G401 (cell line): ENCODE results near the gene MAP3K15. TPM values are rescaled to one million over a fixed set of nuclear protein-coding genes. Genes with fewer than 3 reads are reported as not detected.
A peak's percentile ranks its signal among the peaks of the same experiment; 100 is the strongest.
"Not testable (repeated sequence)": the region's sequence is repeated elsewhere in the genome, so short reads cannot be mapped to it uniquely, and the experiment has no call there.

Source experiments
- DNase-seq: peaks from one replicate; pipeline ENCODE4 v3.0.0-alpha.2; 2015; ENCODE audit warnings: low spot score
- in situ Hi-C: cut with HindIII; loops from 2 replicates; pipeline ENCODE4 v1.10.0; 2016; ENCODE audit warnings: low sequenced_read_pairs, mixed read lengths
- total RNA-seq: library from RNA; depleted of rRNA; stranded (reverse); fragments of >200 nt; shearing (Covaris generic); gene quantifications from 2 replicates; pipeline ENCODE4 v1.2.3, GENCODE V29; 2014

MAP3K15 gene
- total RNA-seq, 1 experiment from 2014 or later = 1.5 TPM

- DNase-seq = no peak
- in situ Hi-C loops = no loop called here
Measured at GRCh38 chrX:19440713-19441112, 74.6 kb downstream of the MAP3K15 start.

- in situ Hi-C loops, DNase-seq: not testable (repeated sequence)
Measured at GRCh38 chrX:19422661-19423060, 92.6 kb downstream of the MAP3K15 start.

- in situ Hi-C loops = no loop called here
- DNase-seq = no peak
Measured at GRCh38 chrX:19410259-19410658, 105.0 kb downstream of the MAP3K15 start.

- in situ Hi-C loops = no loop called here
- no peak for DNase-seq
Measured at GRCh38 chrX:19403696-19404095, 111.6 kb downstream of the MAP3K15 start.

GRCh38 chrX:19392703-19393102, 122.6 kb downstream of the MAP3K15 start:
- DNase-seq = no peak
- in situ Hi-C loops = no loop called here

- in situ Hi-C loops = no loop called here
- DNase-seq = no peak
Measured at GRCh38 chrX:19392078-19392477, 123.2 kb downstream of the MAP3K15 start.

GRCh38 chrX:19389227-19389845, 126.0 kb downstream of the MAP3K15 start:
- in situ Hi-C loops = no loop called here
- no peak for DNase-seq

GRCh38 chrX:19388741-19389140, 126.6 kb downstream of the MAP3K15 start:
- DNase-seq = no peak
- in situ Hi-C loops = no loop called here

- in situ Hi-C loops = no loop called here
- DNase-seq = no peak
Measured at GRCh38 chrX:19388064-19388679, 127.1 kb downstream of the MAP3K15 start.

GRCh38 chrX:19386679-19387078, 128.6 kb downstream of the MAP3K15 start:
- no peak for DNase-seq
- in situ Hi-C loops = no loop called here

- in situ Hi-C loops = no loop called here
- DNase-seq = peak; percentile 28
Measured at GRCh38 chrX:19382555-19383145, 132.7 kb downstream of the MAP3K15 start.

- DNase-seq = no peak
- in situ Hi-C loops = no loop called here
Measured at GRCh38 chrX:19381326-19381725, 134.0 kb downstream of the MAP3K15 start.

GRCh38 chrX:19377799-19378198, 137.5 kb downstream of the MAP3K15 start:
- DNase-seq = no peak
- in situ Hi-C loops = no loop called here

- DNase-seq = no peak
- in situ Hi-C loops = no loop called here
Measured at GRCh38 chrX:19375546-19375945, 139.8 kb downstream of the MAP3K15 start.

- in situ Hi-C loops = no loop called here
- DNase-seq = no peak
Measured at GRCh38 chrX:19373351-19373891, 141.9 kb downstream of the MAP3K15 start.

GRCh38 chrX:19372547-19373331, 142.6 kb downstream of the MAP3K15 start:
- DNase-seq = peak; percentile 14
- in situ Hi-C loops = no loop called here

GRCh38 chrX:19372170-19372546, 143.2 kb downstream of the MAP3K15 start:
- peak; percentile 67 for DNase-seq
- in situ Hi-C loops = no loop called here

- no peak for DNase-seq
- in situ Hi-C loops = no loop called here
Measured at GRCh38 chrX:19370061-19370460, 145.2 kb downstream of the MAP3K15 start.

GRCh38 chrX:19368576-19368975, 146.7 kb downstream of the MAP3K15 start:
- DNase-seq = no peak
- in situ Hi-C loops = no loop called here

GRCh38 chrX:19361701-19362100, 153.6 kb downstream of the MAP3K15 start:
- no peak for DNase-seq
- in situ Hi-C loops = no loop called here
